ENCODE data around the gene PRR23E. TPM values are rescaled to one million over a fixed set of nuclear protein-coding genes. Genes with fewer than 3 reads are reported as not detected.

The PRR23E gene
- total RNA-seq, 2 experiments from 2014 or later: not detected

GRCh38 chr3:127156338-127157050 is 36.4 kb upstream of the PRR23E start:
- intact Hi-C loops (cut with DNase I, micrococcal nuclease): no loop called here
- ATAC-seq (no peak), DNase-seq (no peak)
- ChIA-PET CTCF (no interaction called here), POLR2A (no interaction called here)
- Mint-ChIP-seq H3K36me3 (ENCODE audit: low read depth) (no peaks in the 10 kb centered on the region), H3K4me3 (no peak overlapping the region), H3K27ac (no peak overlapping the region), H3K9me3 (ENCODE audit: low read depth) (no peaks in the 10 kb centered on the region), H3K4me1 (no peaks in the 10 kb centered on the region), H3K27me3 (peaks cover 4% of the 10 kb centered on the region)

DNA sequence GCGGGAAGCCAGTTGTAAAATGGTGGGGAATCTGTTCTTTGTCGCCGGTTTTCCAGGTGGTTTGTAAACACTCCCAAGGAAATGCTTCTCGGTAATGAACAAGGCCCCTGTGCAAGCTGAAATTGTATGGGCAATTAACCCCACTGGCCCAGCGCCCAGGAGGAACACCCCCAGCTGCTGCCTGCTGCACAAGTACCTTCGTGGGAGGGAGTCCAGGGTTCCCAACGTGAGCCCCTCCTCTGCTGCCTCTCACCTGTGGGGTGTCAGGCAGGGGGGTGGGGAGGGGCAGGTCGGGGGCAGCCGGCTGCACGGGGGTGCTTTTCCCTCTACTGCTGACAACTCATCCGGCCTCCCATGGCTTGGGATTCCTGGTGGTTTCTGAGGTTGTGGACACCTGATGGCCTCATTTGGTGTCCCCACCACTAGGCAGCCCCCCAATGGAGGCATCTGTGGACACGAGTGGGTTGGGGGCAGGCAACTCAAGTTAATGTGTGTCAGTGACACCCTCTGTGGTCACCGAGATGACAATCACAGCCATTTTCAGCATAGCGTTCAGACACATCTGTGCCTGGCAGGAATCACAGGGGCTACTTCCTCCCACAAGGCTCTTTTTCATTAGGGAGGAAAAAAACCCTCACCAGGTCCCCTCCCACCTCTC is 35.6 kb upstream of the PRR23E start:
- Mint-ChIP-seq H3K4me3 (no peak overlapping the region), H3K9me3 (ENCODE audit: low read depth) (no peaks in the 10 kb centered on the region), H3K27me3 (peaks cover 4% of the 10 kb centered on the region), H3K4me1 (no peaks in the 10 kb centered on the region), H3K27ac (no peak overlapping the region), H3K36me3 (ENCODE audit: low read depth) (no peaks in the 10 kb centered on the region)
- ChIA-PET CTCF (interaction anchor here (0.6 kb wide), 1 partner anchor 403 kb away, joined by 3 read pairs; no protein-coding TSS in a partner anchor), POLR2A (no interaction called here)
- intact Hi-C loops (cut with DNase I, micrococcal nuclease): no loop called here
- no peak for DNase-seq
- no peak for ATAC-seq

DNA sequence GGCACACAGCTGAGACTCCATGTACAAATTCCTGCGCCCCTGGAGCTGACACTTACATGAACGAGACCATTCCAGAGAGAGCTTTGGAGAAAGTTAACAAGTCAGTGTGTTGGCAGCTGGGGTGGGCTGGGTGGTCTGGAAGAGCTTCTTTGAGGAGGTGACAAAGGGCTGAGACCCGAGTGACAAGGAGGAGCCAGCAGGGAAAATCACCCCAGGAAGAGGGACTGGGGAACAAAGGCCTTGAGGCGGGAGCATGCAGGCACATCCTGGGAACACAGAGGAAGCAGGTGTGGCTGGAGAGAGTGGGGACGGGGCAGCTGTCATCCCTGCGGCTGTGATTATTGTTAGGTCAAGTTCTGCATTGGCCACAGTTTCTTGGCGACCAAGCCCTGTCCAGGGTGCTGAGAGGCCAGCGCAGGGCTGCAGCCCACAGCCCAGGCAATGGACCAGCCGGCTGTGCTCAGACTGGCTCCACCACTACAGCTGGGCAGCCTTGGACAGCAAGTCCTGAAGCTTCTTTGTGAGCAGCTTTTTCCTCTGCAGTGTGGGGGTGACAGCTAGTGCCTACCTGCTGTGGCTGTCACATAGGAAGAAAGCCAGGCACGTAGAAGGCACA is 34.2 kb upstream of the PRR23E start:
- no peaks in the 10 kb centered on the region for H3K9me3 Mint-ChIP-seq (ENCODE audit: low read depth)
- no peak overlapping the region for H3K4me3 Mint-ChIP-seq
- ChIA-PET POLR2A (no interaction called here), CTCF (interaction anchor here (0.7 kb wide), 1 partner anchor 406 kb away, joined by 3 read pairs; no protein-coding TSS in a partner anchor)
- no peak overlapping the region for H3K27ac Mint-ChIP-seq
- no peaks in the 10 kb centered on the region for H3K4me1 Mint-ChIP-seq
- ATAC-seq (no peak), DNase-seq (no peak)
- no peaks in the 10 kb centered on the region for H3K36me3 Mint-ChIP-seq (ENCODE audit: low read depth)
- intact Hi-C loops (cut with DNase I, micrococcal nuclease): no loop called here
- peaks cover 6% of the 10 kb centered on the region for H3K27me3 Mint-ChIP-seq

GRCh38 chr3:127159543-127159942 is 33.4 kb upstream of the PRR23E start:
- ChIA-PET CTCF (no interaction called here), POLR2A (no interaction called here)
- no peak overlapping the region for H3K4me3 Mint-ChIP-seq
- no peak overlapping the region for H3K27ac Mint-ChIP-seq
- no peaks in the 10 kb centered on the region for H3K36me3 Mint-ChIP-seq (ENCODE audit: low read depth)
- intact Hi-C loops (cut with DNase I, micrococcal nuclease): no loop called here
- H3K4me1 Mint-ChIP-seq: no peaks in the 10 kb centered on the region
- no peak for DNase-seq
- no peaks in the 10 kb centered on the region for H3K9me3 Mint-ChIP-seq (ENCODE audit: low read depth)
- peaks cover 6% of the 10 kb centered on the region for H3K27me3 Mint-ChIP-seq
- ATAC-seq: no peak

- Mint-ChIP-seq H3K36me3 (ENCODE audit: low read depth) (no peaks in the 10 kb centered on the region), H3K9me3 (ENCODE audit: low read depth) (no peaks in the 10 kb centered on the region), H3K4me3 (no peak overlapping the region), H3K4me1 (no peaks in the 10 kb centered on the region), H3K27ac (no peak overlapping the region), H3K27me3 (peaks cover 6% of the 10 kb centered on the region)
- intact Hi-C loops (cut with DNase I, micrococcal nuclease): loop anchor here in 1 of 2 experiments (10.0 kb wide), 1 partner anchor 626 kb away; no protein-coding TSS in a partner anchor
- ChIA-PET POLR2A (no interaction called here), CTCF (no interaction called here)
- ATAC-seq (no peak), DNase-seq (no peak)
Observed at GRCh38 chr3:127161236-127161635, 31.7 kb upstream of the PRR23E start.

GRCh38 chr3:127161973-127162579 is 30.9 kb upstream of the PRR23E start:
- no peak for DNase-seq
- Mint-ChIP-seq H3K36me3 (ENCODE audit: low read depth) (no peaks in the 10 kb centered on the region), H3K27ac (no peak overlapping the region), H3K9me3 (ENCODE audit: low read depth) (no peaks in the 10 kb centered on the region), H3K4me3 (no peak overlapping the region), H3K27me3 (peaks cover 10% of the 10 kb centered on the region), H3K4me1 (no peaks in the 10 kb centered on the region)
- CTCF ChIA-PET: no interaction called here
- POLR2A ChIA-PET: no interaction called here
- no peak for ATAC-seq
- intact Hi-C loops (cut with DNase I, micrococcal nuclease): loop anchor here in 1 of 2 experiments (10.0 kb wide), 1 partner anchor 627 kb away; no protein-coding TSS in a partner anchor

GRCh38 chr3:127162947-127163645 is 29.8 kb upstream of the PRR23E start:
- intact Hi-C loops (cut with DNase I, micrococcal nuclease): loop anchor here in 1 of 2 experiments (10.0 kb wide), 1 partner anchor 628 kb away; no protein-coding TSS in a partner anchor
- CTCF ChIA-PET: no interaction called here
- Mint-ChIP-seq H3K27me3 (peaks cover 9% of the 10 kb centered on the region), H3K9me3 (ENCODE audit: low read depth) (no peaks in the 10 kb centered on the region), H3K27ac (no peak overlapping the region), H3K4me1 (no peaks in the 10 kb centered on the region), H3K4me3 (no peak overlapping the region), H3K36me3 (ENCODE audit: low read depth) (no peaks in the 10 kb centered on the region)
- DNase-seq: peak; percentile 17
- no peak for ATAC-seq
- POLR2A ChIA-PET: interaction anchor here (0.5 kb wide), 1 partner anchor 119 kb away, joined by 3 read pairs; no protein-coding TSS in a partner anchor

- H3K27ac Mint-ChIP-seq: no peak overlapping the region
- POLR2A ChIA-PET: no interaction called here
- H3K9me3 Mint-ChIP-seq (ENCODE audit: low read depth): no peaks in the 10 kb centered on the region
- CTCF ChIA-PET: no interaction called here
- H3K27me3 Mint-ChIP-seq: peaks cover 12% of the 10 kb centered on the region
- intact Hi-C loops (cut with DNase I, micrococcal nuclease): loop anchor here in 1 of 2 experiments (10.0 kb wide), 1 partner anchor 630 kb away; no protein-coding TSS in a partner anchor
- no peak overlapping the region for H3K4me3 Mint-ChIP-seq
- H3K36me3 Mint-ChIP-seq (ENCODE audit: low read depth): no peaks in the 10 kb centered on the region
- DNase-seq (no peak), ATAC-seq (no peak)
- no peaks in the 10 kb centered on the region for H3K4me1 Mint-ChIP-seq
Observed at GRCh38 chr3:127164615-127165014, 28.3 kb upstream of the PRR23E start.

GRCh38 chr3:127165036-127165435 is 27.9 kb upstream of the PRR23E start:
- ChIA-PET CTCF (no interaction called here), POLR2A (no interaction called here)
- DNase-seq (no peak), ATAC-seq (no peak)
- H3K36me3 Mint-ChIP-seq (ENCODE audit: low read depth): no peaks in the 10 kb centered on the region
- no peaks in the 10 kb centered on the region for H3K4me1 Mint-ChIP-seq
- no peaks in the 10 kb centered on the region for H3K9me3 Mint-ChIP-seq (ENCODE audit: low read depth)
- H3K27me3 Mint-ChIP-seq: peaks cover 13% of the 10 kb centered on the region
- no peak overlapping the region for H3K27ac Mint-ChIP-seq
- H3K4me3 Mint-ChIP-seq: no peak overlapping the region
- intact Hi-C loops (cut with DNase I, micrococcal nuclease): loop anchor here in 1 of 2 experiments (10.0 kb wide), 1 partner anchor 630 kb away; no protein-coding TSS in a partner anchor

- no peak for ATAC-seq
- CTCF ChIA-PET: no interaction called here
- Mint-ChIP-seq H3K4me3 (no peak overlapping the region), H3K27ac (no peak overlapping the region), H3K36me3 (ENCODE audit: low read depth) (no peaks in the 10 kb centered on the region), H3K9me3 (ENCODE audit: low read depth) (no peaks in the 10 kb centered on the region), H3K27me3 (peaks cover 16% of the 10 kb centered on the region), H3K4me1 (no peaks in the 10 kb centered on the region)
- intact Hi-C loops (cut with DNase I, micrococcal nuclease): loop anchor here in 1 of 2 experiments (10.0 kb wide), 1 partner anchor 631 kb away; no protein-coding TSS in a partner anchor
- DNase-seq: no peak
- POLR2A ChIA-PET: no interaction called here
Observed at GRCh38 chr3:127165694-127166485, 27.0 kb upstream of the PRR23E start.
